Measurements from ENCODE around the gene LSM8.
"Not testable (repeated sequence)": the region's sequence is repeated elsewhere in the genome, so short reads cannot be mapped to it uniquely, and the experiment has no call there.

Gene LSM8

GRCh38 chr7:118214051-118214832, 30.3 kb downstream of the LSM8 start:
- DNase-seq, result peak; percentile 88

GRCh38 chr7:118214833-118215182, 30.8 kb downstream of the LSM8 start:
- no peak for DNase-seq

DNA sequence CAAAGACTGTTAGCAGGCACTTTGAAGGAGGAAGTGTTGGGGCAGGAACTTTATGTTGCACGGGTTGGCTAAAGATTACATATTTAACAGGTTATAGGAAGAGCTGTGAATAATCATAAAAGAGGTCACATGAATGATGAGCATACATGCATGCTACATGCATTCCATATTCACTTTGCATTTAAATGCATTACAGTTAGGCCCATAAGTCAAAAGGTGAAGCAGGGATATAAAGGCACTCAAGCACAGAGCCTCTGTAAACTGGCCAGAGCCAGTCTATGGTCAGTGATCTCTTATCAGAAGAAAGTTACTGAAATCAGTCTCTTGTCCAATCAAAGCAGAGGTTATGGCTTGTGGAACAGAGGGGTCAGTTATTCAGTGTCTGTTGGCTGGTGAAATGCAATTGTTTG, 33.3 kb downstream of the LSM8 start:
- no peak for DNase-seq

DNA sequence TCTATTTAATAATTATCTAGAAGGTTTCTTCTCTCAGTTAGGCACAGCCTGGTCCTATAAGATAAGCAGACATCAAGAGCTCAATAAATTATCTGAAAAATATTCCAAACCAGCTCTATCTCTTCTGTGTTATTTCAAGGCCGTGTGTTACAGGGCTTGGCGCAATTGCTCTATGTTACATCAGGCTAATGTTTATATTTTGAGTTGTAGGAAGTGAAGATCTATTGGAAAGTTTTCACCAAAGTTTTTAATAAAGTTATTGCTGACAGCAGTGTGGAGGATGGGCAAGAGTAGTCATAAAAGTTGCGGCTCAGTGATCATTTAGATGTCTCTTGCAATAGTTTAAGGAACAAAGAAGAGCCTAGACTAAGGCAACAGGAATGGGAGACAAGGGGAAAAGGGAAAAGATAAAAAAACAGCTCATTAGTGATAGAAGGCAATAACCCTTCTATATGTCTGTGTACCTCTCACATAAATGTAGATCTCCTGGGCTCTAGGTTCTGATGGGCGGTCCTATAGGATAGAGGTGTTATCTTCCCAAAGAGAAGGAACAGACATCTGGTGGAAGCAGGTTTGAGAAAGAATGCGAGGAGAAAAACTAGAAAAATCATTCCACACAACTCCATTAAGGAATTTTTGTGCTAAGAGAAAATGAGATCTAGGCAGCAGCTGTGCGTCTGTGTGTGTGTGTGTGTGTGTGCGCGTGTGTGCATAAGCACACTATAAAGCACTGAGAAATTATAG, 34.6 kb downstream of the LSM8 start:
- no peak for DNase-seq

DNA sequence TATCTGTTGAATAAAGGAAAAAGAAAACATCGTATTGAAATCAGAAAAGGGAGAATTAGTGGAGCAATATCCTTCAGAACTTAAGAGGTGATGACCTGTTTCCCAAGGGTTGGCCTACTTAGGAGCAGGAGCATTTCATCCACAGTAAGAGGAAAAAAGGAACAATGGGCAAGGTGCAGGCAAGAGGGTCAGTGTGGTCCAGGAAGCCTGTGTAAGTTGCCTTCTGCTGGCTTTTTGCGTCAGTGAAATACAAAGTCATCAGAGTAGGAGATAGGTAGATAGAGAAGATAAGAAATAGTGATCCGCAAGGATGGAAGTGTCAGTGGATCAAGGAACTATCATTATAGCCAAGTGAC, 35.2 kb downstream of the LSM8 start:
- no peak for DNase-seq

DNA sequence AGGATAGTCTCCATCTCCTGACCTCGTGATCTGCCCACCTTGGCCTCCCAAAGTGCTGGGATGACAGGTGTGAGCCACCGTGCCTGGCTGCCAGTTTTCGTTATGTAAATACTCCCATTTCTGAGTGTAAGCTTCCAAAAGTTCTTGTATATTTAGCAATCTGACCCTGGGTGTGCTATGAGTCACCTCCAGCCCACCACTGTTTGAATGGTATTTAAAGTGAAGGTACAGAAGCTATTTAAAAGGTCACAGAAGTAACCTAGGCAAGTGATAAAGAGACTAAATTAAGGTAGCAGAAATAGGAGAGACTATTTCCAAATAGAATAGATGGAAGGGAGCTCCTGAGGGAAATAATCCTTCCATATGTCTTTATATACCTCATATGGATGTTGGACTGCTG, 36.6 kb downstream of the LSM8 start:
- DNase-seq, result no peak

GRCh38 chr7:118222591-118222990, 38.6 kb downstream of the LSM8 start:
- no peak for DNase-seq

- DNase-seq, result no peak
These were observed 40.6 kb downstream of the LSM8 start, which contains the start of gene ANKRD7 for GRCh38 chr7:118224521-118224920. Gene ANKRD7 (plus strand): TSS chr7:118224704. CDS start chr7:118224831, 127 bp downstream.

DNA sequence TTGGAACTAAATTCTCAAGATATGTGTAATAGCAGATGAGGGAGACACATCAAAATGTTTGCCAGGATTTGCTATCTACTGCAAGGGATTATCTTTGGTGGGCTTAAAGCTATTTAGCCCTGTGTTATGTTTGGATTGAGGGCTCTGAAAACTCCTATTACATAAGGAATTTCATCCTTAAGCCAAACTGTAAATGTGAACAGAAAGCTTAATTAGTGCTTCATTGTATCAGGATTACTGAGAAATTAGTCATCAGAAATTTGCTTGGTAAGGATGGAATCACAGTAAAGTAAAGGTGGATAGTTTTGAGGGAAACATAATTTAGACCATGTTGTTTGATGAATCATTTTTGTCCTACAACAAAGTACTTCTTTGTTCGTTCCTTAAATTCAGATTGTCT, 48.9 kb downstream of the LSM8 start:
- DNase-seq, result no peak

- DNase-seq, result no peak
These were observed 49.8 kb downstream of the LSM8 start for GRCh38 chr7:118233799-118234198.

- DNase-seq, result no peak
These were observed 55.0 kb downstream of the LSM8 start for GRCh38 chr7:118239014-118239413.

DNA sequence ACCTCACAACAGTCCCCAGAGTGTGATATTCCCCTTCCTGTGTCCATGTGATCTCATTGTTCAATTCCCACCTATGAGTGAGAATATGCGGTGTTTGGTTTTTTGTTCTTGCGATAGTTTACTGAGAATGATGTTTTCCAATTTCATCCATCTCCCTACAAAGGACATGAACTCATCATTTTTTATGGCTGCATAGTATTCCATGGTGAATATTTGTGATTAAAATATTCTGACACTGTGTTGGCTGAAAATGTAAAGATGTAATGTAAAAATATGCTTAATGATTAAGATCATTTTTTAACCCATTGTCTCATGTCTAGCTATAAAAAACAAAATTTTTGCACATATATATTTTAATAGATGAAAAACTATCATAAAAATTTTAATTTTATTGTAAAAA, 56.4 kb downstream of the LSM8 start:
- DNase-seq, result not testable (repeated sequence)

Data from right forelimb (tissue), 1 donor.